Mesenchymal stem cell (in vitro differentiated cells and primary cell): ENCODE results near the gene INPP5B.

Experiments used
- DNase-seq: peaks from one replicate; pipeline ENCODE4 v3.0.0-alpha.2; 2013
- H2AFZ ChIP-seq: one replicate; pipeline ENCODE4 v1.6.1; 2013; ENCODE audit warnings: low read depth, mild to moderate bottlenecking, control low read depth, inconsistent platforms, low read length, moderate library complexity
- H2AK5ac ChIP-seq: 2 replicates; pipeline ENCODE4 v1.6.1; 2013; ENCODE audit warnings: low read length, moderate library complexity, mild to moderate bottlenecking, inconsistent platforms; ENCODE audit not compliant: severe bottlenecking
- H2BK120ac ChIP-seq: one replicate; pipeline ENCODE4 v1.6.1; 2013; ENCODE audit warnings: low read depth, mild to moderate bottlenecking, inconsistent platforms, low read length, moderate library complexity
- H2BK12ac ChIP-seq, 2 experiments: one replicate each; pipeline ENCODE4 v1.6.1; 2013; ENCODE audit warnings: inconsistent platforms in 2 of 2, low read length in 2 of 2, mild to moderate bottlenecking in 2 of 2, moderate library complexity in 2 of 2, control low read depth in 1 of 2
- H2BK15ac ChIP-seq: one replicate; pipeline ENCODE4 v1.6.1; 2013; ENCODE audit warnings: mild to moderate bottlenecking, low read depth, inconsistent platforms; ENCODE audit not compliant: poor library complexity, severe bottlenecking
- H2BK5ac ChIP-seq: 2 replicates; pipeline ENCODE4 v1.6.1; 2013; ENCODE audit warnings: low read depth, mild to moderate bottlenecking, low read length, control low read depth, inconsistent platforms; ENCODE audit not compliant: poor library complexity, severe bottlenecking
- H3K14ac ChIP-seq, 2 experiments: one replicate each; pipeline ENCODE4 v1.6.1; 2013; ENCODE audit warnings: inconsistent platforms in 2 of 2, low read length in 2 of 2, control low read depth in 1 of 2, mild to moderate bottlenecking in 1 of 2, moderate library complexity in 1 of 2
- H3K18ac ChIP-seq, 2 experiments: one replicate each; pipeline ENCODE4 v1.6.1; 2013; ENCODE audit warnings: inconsistent platforms in 2 of 2, low read length in 2 of 2, control low read depth in 1 of 2, low read depth in 1 of 2, mild to moderate bottlenecking in 1 of 2
- H3K23ac ChIP-seq, 2 experiments: one replicate each; pipeline ENCODE4 v1.6.1; 2013; ENCODE audit warnings: inconsistent platforms in 2 of 2, low read length in 2 of 2, mild to moderate bottlenecking in 2 of 2, moderate library complexity in 2 of 2, control low read depth in 1 of 2
- H3K27ac ChIP-seq: 2 replicates; pipeline ENCODE4 v1.5.1; 2013; ENCODE audit warnings: mild to moderate bottlenecking, moderate library complexity, low read length, control low read depth, inconsistent platforms; ENCODE audit not compliant: poor library complexity, severe bottlenecking
- H3K27me3 ChIP-seq, 2 experiments: 2 replicates each; pipeline versions ENCODE4 v1.6.1 to v1.7.0; 2013; ENCODE audit warnings: low read length in 2 of 2, mild to moderate bottlenecking in 2 of 2, moderate library complexity in 2 of 2, control low read depth in 1 of 2, inconsistent platforms in 1 of 2; ENCODE audit not compliant: control insufficient read depth in 1 of 2, insufficient read depth in 1 of 2
- H3K36me3 ChIP-seq, 2 experiments: 2 replicates each; pipeline versions ENCODE4 v1.6.1 to v1.7.0; 2013; ENCODE audit warnings: low read length in 2 of 2, control low read depth in 1 of 2, inconsistent platforms in 1 of 2, low read depth in 1 of 2, mild to moderate bottlenecking in 1 of 2; ENCODE audit not compliant: insufficient read depth in 2 of 2, control insufficient read depth in 1 of 2
- H3K4ac ChIP-seq, 2 experiments: one replicate each; pipeline ENCODE4 v1.6.1; 2013; ENCODE audit warnings: inconsistent platforms in 2 of 2, low read length in 2 of 2, mild to moderate bottlenecking in 2 of 2, moderate library complexity in 2 of 2, control low read depth in 1 of 2, low read depth in 1 of 2
- H3K4me1 ChIP-seq: 2 replicates; pipeline ENCODE4 v1.6.1; 2013; ENCODE audit warnings: low read depth, low read length, control low read depth; ENCODE audit not compliant: control insufficient read depth, insufficient read depth
- H3K4me2 ChIP-seq: 2 replicates; pipeline ENCODE4 v1.6.1; 2013; ENCODE audit warnings: low read length, mild to moderate bottlenecking, inconsistent platforms; ENCODE audit not compliant: poor library complexity, severe bottlenecking
- H3K4me3 ChIP-seq, 2 experiments: 2 replicates each; pipeline versions ENCODE4 v1.5.1 to v1.7.0; 2013; ENCODE audit warnings: low read length in 2 of 2, mild to moderate bottlenecking in 2 of 2, control low read depth in 1 of 2, low read depth in 1 of 2; ENCODE audit not compliant: insufficient read depth in 1 of 2
- H3K79me1 ChIP-seq: replicated peaks from 2 replicates; pipeline ENCODE4 v1.6.1; 2013; ENCODE audit warnings: mild to moderate bottlenecking, control low read depth, low read length, inconsistent platforms; ENCODE audit not compliant: poor library complexity, severe bottlenecking
- H3K9ac ChIP-seq: 2 replicates; pipeline ENCODE4 v1.7.0; 2013; ENCODE audit warnings: mild to moderate bottlenecking, low read length, moderate library complexity
- H3K9me3 ChIP-seq: 2 replicates; pipeline ENCODE4 v1.7.0; 2013; ENCODE audit warnings: mild to moderate bottlenecking, low read length; ENCODE audit not compliant: control insufficient read depth
- H4K8ac ChIP-seq: one replicate; pipeline ENCODE4 v1.6.1; 2013; ENCODE audit warnings: inconsistent platforms, mild to moderate bottlenecking, low read length, moderate library complexity
- H4K91ac ChIP-seq: one replicate; pipeline ENCODE4 v1.6.1; 2013; ENCODE audit warnings: mild to moderate bottlenecking, low read length, inconsistent platforms
- WGBS: methylation state at CpG from one replicate; pipeline ENCODE4 v1.1.7; 2013; ENCODE audit warnings: mixed read lengths; 5-methylcytosine and 5-hydroxymethylcytosine counted together

Gene INPP5B

GRCh38 chr1:37872692-37873091 is 74.2 kb downstream of the INPP5B start:
- no peak for DNase-seq
- Histone ChIP-seq H2BK5ac (no peak overlapping the region), H2AK5ac (no peak overlapping the region), H3K14ac (no peak overlapping the region), H3K9me3 (no peaks in the 10 kb centered on the region), H3K4me3 (no peak overlapping the region), H3K27me3 (no peaks in the 10 kb centered on the region), H4K91ac (no peak overlapping the region), H2AFZ (no peak overlapping the region), H3K9ac (no peak overlapping the region), H2BK120ac (no peak overlapping the region), H3K4me1 (no peaks in the 10 kb centered on the region), H2BK12ac (no peak overlapping the region), H3K4me2 (no peak overlapping the region), H3K23ac (no peak overlapping the region), H4K8ac (no peak overlapping the region), H3K79me1 (peaks cover 13% of the 10 kb centered on the region), H3K18ac (no peak overlapping the region), H3K36me3 (peaks cover 48 to 79% of the 10 kb centered on the region in 2 experiments), H3K4ac (no peak overlapping the region), H3K27ac (no peak overlapping the region), H2BK15ac (no peak overlapping the region)
- no CpG with 5 or more reads among the region's 1 CpG for WGBS

GRCh38 chr1:37868466-37868865 is 78.4 kb downstream of the INPP5B start:
- DNase-seq = no peak
- Histone ChIP-seq H3K9me3 (no peaks in the 10 kb centered on the region), H3K18ac (no peak overlapping the region), H3K27ac (no peak overlapping the region), H2AFZ (no peak overlapping the region), H2BK12ac (no peak overlapping the region), H3K23ac (no peak overlapping the region), H2BK120ac (no peak overlapping the region), H3K14ac (no peak overlapping the region), H3K4me3 (no peak overlapping the region), H2BK5ac (no peak overlapping the region), H3K9ac (no peak overlapping the region), H2AK5ac (no peak overlapping the region), H3K4me2 (no peak overlapping the region), H3K4ac (no peak overlapping the region), H3K27me3 (no peaks in the 10 kb centered on the region), H4K91ac (no peak overlapping the region), H4K8ac (no peak overlapping the region), H3K36me3 (peaks cover 46 to 81% of the 10 kb centered on the region in 2 experiments), H2BK15ac (no peak overlapping the region), H3K79me1 (peaks cover 9% of the 10 kb centered on the region), H3K4me1 (peaks cover 3% of the 10 kb centered on the region)
- 96% methylated on average over 1 of the region's 2 CpGs for WGBS

- peaks cover 52 to 78% of the 10 kb centered on the region in 2 experiments for H3K36me3 ChIP-seq
- no peak overlapping the region for H2BK5ac ChIP-seq
- no peaks in the 10 kb centered on the region for H3K27me3 ChIP-seq
- no peak overlapping the region for H3K27ac ChIP-seq
- no peak overlapping the region for H3K4ac ChIP-seq
- H2BK120ac ChIP-seq = no peak overlapping the region
- DNase-seq = no peak
- H3K4me2 ChIP-seq = no peak overlapping the region
- no peak overlapping the region for H3K14ac ChIP-seq
- H2BK15ac ChIP-seq = no peak overlapping the region
- H2BK12ac ChIP-seq = no peak overlapping the region
- H4K91ac ChIP-seq = no peak overlapping the region
- peaks cover 3% of the 10 kb centered on the region for H3K4me1 ChIP-seq
- no peak overlapping the region for H2AFZ ChIP-seq
- no peak overlapping the region for H2AK5ac ChIP-seq
- H3K79me1 ChIP-seq = peaks cover 8% of the 10 kb centered on the region
- no peak overlapping the region for H3K18ac ChIP-seq
- 95% methylated on average over 6 of the region's 6 CpGs for WGBS
- no peak overlapping the region for H3K4me3 ChIP-seq
- no peak overlapping the region for H4K8ac ChIP-seq
- H3K23ac ChIP-seq = no peak overlapping the region
- no peak overlapping the region for H3K9ac ChIP-seq
- H3K9me3 ChIP-seq = no peaks in the 10 kb centered on the region
Measured at GRCh38 chr1:37867784-37868183, 79.1 kb downstream of the INPP5B start.

- H2BK12ac ChIP-seq = no peak overlapping the region
- H3K4me1 ChIP-seq = peaks cover 3% of the 10 kb centered on the region
- H4K91ac ChIP-seq = no peak overlapping the region
- peaks cover 5% of the 10 kb centered on the region for H3K79me1 ChIP-seq
- H3K36me3 ChIP-seq = peaks cover 54 to 80% of the 10 kb centered on the region in 2 experiments
- H3K27ac ChIP-seq = no peak overlapping the region
- DNase-seq = no peak
- no peaks in the 10 kb centered on the region for H3K9me3 ChIP-seq
- H4K8ac ChIP-seq = no peak overlapping the region
- H3K14ac ChIP-seq = no peak overlapping the region
- no peak overlapping the region for H3K18ac ChIP-seq
- H2BK15ac ChIP-seq = no peak overlapping the region
- H3K23ac ChIP-seq = no peak overlapping the region
- H2BK120ac ChIP-seq = no peak overlapping the region
- H3K4me2 ChIP-seq = no peak overlapping the region
- no peak overlapping the region for H2BK5ac ChIP-seq
- H3K4me3 ChIP-seq = no peak overlapping the region
- no peak overlapping the region for H2AK5ac ChIP-seq
- no peaks in the 10 kb centered on the region for H3K27me3 ChIP-seq
- H2AFZ ChIP-seq = no peak overlapping the region
- WGBS = 100% methylated on average over 1 of the region's 1 CpG
- H3K9ac ChIP-seq = no peak overlapping the region
- no peak overlapping the region for H3K4ac ChIP-seq
Measured at GRCh38 chr1:37866491-37866890, 80.4 kb downstream of the INPP5B start.
